Inflammatory macrophage (primary cell): ENCODE measurements around the gene DEPDC1.
A peak's percentile ranks its signal among the peaks of the same experiment; 100 is the strongest.
"Not testable (repeated sequence)": the region's sequence is repeated elsewhere in the genome, so short reads cannot be mapped to it uniquely, and the experiment has no call there.

Source experiments
- DNase-seq, 2 donors: peaks; one replicate each; pipeline ENCODE4 v3.0.0-alpha.2; 2020 to 2022
- total RNA-seq, 18 experiments: gene quantifications; one replicate each; lab custom pipeline; 2026; ENCODE audit warnings: mixed read lengths in 6 of 18, inconsistent platforms in 2 of 18; lab: John Stamatoyannopoulos, UW

DEPDC1 gene
- 3.9 to 31.2 (median 12.5) reads per million in 18 experiments for total RNA-seq

DNA sequence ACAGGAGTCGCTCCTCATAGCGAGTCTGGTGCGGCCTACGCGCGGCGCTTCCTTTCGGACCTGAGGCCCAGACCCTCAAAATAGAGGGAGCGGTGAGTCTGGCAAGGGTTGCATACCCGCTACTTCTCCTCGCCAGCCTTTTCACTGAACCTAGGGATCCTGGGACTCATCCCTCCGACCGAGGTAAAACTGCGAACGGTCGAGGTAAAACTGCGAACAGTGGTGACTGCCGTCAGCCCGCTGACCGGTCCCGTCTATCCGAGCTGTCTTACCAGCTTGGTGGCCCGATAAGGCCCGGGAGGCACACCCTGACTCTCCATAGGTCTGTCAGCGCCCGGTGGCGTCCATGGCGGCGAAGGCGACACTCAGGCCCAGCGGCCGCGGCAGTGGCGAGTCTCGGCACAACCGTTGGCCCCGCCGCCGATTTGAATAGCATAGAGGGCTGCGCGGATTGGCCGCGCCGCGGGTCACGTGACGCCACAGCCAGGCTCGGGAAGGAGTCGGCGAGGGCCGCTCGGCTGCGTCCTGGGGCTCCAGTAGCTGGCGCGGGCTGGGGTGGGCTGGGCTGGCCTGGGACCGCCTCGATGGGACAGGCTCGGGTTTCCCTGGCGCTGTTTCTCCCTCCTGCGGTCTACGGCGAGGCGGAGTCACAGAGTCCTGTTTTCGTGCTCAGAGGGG lies at the start of gene DEPDC1:
DEPDC1 (minus strand) TSS at position 403 of the 678 bp plus-strand sequence; CDS start at position 320, 83 bp downstream.
- peak; percentile 89 to 94 for DNase-seq

DNA sequence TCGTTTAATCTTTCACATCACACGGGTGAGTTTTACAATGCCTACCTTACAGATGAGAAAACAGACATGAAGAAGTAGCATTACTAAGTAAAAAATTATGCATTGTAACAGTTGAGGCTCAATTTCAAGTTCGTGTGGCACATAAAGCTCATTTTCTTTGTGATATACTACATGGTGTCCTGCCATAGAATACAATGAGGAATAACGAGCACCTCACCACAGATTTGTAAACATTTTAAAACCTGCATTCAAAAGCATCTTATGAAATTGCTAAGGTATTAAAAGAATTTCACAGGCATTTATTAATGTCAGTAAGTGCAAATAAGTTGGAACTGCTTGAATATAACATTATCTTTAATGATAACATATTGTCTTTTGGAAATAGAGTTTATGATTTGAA lies 47.8 kb upstream of the DEPDC1 start:
- DNase-seq = no peak

DNA sequence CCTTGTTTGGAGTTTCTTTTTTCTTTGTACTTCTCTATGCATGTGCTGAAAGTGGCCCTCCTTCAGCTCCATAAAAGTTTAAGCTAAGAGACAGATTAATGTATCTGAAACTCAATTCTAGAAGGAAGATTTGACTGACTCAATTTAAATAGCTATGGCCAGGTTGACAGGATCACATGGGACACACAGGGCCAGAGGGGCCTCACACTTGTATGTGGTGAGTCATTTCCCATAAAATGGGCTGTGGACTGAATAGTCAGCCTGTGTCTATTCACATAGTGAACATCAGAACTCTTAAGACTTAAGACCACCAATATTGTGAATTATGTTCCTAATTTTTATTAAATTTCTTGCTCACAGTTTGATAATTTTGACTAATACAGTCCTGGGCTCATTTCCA lies 45.7 kb upstream of the DEPDC1 start:
- DNase-seq = no peak

- DNase-seq = no peak
These were observed 42.1 kb upstream of the DEPDC1 start for GRCh38 chr1:68538941-68539340.

DNA sequence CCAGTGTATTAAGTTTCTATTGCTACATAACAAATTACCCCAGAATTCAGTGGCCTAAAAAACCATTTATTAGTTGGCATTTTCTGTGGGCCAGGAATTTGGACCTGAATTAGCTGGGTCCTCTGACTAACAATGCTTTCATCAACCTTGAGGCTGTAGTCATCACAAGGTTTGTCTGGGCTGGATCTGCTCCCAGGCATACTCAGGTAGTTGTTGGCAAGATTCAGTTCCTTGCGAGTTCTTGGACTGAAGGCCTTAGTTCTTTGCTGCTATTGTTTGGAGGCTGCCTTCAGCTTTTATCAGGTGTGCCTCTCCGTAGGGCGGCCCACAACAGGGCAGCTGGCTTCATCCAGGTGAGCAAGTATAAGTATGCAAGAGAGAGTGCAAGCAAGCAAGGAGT lies 31.4 kb upstream of the DEPDC1 start:
- DNase-seq = no peak

GRCh38 chr1:68525781-68526180 lies 28.9 kb upstream of the DEPDC1 start:
- no peak for DNase-seq

DNA sequence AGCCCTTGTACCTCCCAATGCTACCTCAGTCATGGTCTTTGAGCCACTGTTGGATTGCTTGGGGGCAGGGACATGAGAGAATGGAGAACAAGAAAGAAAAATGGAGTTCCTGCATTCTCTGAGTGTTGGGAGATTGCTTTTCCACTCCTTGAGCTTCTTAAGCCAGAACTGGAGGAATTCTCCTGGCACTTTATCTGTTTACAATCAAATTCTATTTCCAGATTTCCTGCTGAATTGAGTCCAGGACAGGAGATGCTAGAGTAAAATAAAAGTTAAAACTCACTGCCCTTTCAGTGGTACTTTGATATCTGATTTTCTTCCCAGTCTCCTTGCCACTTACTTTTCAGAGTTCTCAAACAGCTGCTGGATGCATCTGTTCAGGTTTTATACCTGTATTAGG lies 24.4 kb upstream of the DEPDC1 start:
- DNase-seq = no peak

GRCh38 chr1:68516066-68516465 lies 19.2 kb upstream of the DEPDC1 start:
- no peak for DNase-seq

DNA sequence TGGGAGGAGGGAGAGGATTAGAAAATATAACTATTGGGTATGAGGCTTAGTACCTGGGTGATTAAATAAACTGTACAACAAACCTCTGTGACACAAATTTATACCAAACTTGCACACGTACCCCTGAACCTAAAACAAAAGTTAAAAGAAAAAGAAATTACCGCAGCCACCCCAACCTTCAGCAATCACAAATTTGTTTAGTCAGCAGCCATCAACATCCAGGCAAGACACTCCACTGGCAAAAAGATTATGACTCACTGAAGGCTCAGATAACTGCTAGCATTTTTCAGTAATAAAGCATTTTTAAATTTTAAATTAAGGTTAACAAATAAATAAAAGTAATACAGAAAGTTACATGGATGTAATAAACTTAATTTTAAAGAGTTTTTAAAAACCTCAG lies 14.4 kb upstream of the DEPDC1 start:
- DNase-seq = no peak

- no peak for DNase-seq
These were observed 9.5 kb upstream of the DEPDC1 start for GRCh38 chr1:68506386-68506785.

- DNase-seq = no peak
These were observed 6.2 kb upstream of the DEPDC1 start for GRCh38 chr1:68503085-68503484.

GRCh38 chr1:68497358-68497698 lies 446 bp upstream of the DEPDC1 start:
- DNase-seq = no peak

DNA sequence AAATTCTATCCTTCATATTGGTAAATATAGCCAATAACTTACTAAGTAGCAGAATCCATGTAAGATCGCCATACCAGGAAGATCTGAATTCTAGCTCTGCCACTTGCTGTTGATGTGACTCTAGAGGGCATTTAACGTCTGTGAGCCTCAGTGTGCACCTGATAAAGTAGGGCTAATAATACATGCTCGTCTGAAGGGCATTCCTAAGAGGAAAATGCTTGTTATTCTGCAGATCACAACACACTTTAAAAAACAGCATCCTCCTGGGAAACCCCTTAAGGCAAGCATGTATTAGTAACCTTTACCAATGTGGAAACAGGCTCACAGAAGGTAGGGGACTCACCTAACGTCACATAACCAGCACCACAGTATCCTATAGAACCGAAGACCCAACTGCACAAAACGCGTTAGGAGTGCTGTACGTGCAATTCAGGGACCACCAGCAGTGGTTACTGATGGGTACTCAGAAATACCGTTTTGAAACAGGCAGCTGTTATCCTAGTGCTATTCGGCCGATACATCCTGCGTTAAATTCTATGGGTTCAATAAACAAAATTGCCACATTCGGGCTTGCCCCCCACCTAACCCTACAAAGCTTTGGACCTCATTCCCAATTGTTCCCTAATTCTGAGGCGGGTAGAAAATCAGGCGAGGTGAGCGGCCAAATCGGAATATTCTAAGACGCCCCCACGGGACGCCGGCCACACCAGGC lies 758 bp downstream of the DEPDC1 start:
- no peak for DNase-seq

GRCh38 chr1:68495532-68495931 lies 1.4 kb downstream of the DEPDC1 start:
- no peak for DNase-seq

- no peak for DNase-seq
These were observed 3.7 kb downstream of the DEPDC1 start for GRCh38 chr1:68493193-68493592.

DNA sequence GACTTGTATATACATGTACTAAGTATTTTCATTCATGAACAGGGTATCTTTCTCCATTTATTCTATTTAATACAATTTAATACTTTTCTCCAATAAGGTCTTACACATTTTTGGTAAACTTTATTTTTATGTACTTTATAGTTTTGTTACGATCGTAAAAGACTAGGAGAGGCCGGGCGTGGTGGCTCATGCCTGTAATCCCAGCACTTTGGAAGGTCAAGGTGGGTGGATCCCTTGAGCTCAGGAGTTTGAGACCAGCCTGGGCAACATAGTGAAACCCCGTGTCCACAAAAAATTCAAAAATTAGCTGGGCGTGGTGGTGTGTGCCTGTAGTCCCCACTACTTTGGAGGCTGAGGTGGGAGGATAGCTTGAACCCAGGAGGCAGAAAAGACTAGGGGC lies 4.6 kb downstream of the DEPDC1 start:
- not testable (repeated sequence) for DNase-seq

- DNase-seq = no peak
These were observed 6.7 kb downstream of the DEPDC1 start for GRCh38 chr1:68490046-68490651.

DNA sequence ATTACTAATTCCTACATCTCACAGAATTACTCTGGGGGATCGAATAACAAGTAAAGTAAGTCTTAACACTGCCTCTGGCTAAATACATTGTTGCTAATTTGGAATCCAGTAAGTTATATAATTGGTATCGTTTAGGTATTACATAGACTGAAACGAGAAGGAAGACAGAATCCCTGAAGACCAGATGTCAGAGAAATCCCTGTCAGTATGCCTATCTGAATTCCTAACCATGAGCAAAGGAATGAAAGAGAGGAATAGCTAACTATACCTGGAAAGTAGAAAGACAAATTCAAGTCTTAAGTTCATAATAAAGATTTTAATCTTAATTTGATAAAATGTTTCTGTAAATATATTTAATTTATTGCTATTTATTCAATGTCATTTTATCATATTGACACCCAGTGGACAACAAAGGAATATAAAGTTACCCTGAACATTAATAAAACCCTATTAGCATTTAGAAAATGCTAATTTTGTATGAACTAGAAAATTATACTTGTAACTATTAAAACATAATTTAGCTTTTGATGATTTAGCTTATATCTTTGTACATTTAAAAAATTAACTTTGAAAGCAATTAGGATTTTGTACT lies 11.4 kb downstream of the DEPDC1 start:
- no peak for DNase-seq

GRCh38 chr1:68484618-68485017 lies 12.3 kb downstream of the DEPDC1 start:
- DNase-seq = no peak

GRCh38 chr1:68481041-68481440 lies 15.8 kb downstream of the DEPDC1 start:
- no peak for DNase-seq

GRCh38 chr1:68479501-68479900 lies 17.4 kb downstream of the DEPDC1 start:
- DNase-seq = no peak

- DNase-seq = no peak
These were observed 18.2 kb downstream of the DEPDC1 start for GRCh38 chr1:68478662-68479061.

- DNase-seq = not testable (repeated sequence)
These were observed 20.3 kb downstream of the DEPDC1 start for GRCh38 chr1:68476626-68477025.

- DNase-seq = no peak
These were observed 23.8 kb downstream of the DEPDC1 start for GRCh38 chr1:68473060-68473459.
